CD4-positive, CD25-positive, alpha-beta regulatory T cell (primary cell): ENCODE data around the gene RAD51. TPM values are rescaled to one million over a fixed set of nuclear protein-coding genes. Genes with fewer than 3 reads are reported as not detected.
"Not testable (repeated sequence)": the region's sequence is repeated elsewhere in the genome, so short reads cannot be mapped to it uniquely, and the experiment has no call there.

Source experiments
- ATAC-seq, 2 donors: fragments of 150-1000 bp; cut with Tn5 transposase; one replicate each; pipeline ENCODE4 v1.10.0; 2021; ENCODE audit warnings: low read depth in 2 of 2, moderate number of reproducible peaks in 2 of 2, moderate library complexity in 1 of 2
- DNase-seq, 3 donors: peaks; one replicate each; pipeline versions ENCODE4 v3.0.0 to v3.0.0-alpha.2; 2012 to 2022; ENCODE audit warnings: mixed read lengths in 1 of 3
- H3K27ac ChIP-seq: one replicate; pipeline ENCODE4 v1.7.0; 2013; ENCODE audit warnings: mild to moderate bottlenecking, low read length; ENCODE audit not compliant: insufficient read depth, poor library complexity, severe bottlenecking
- H3K27me3 ChIP-seq: one replicate; pipeline ENCODE4 v1.7.0; 2013; ENCODE audit warnings: low read length; ENCODE audit not compliant: control insufficient read depth, insufficient read depth
- H3K36me3 ChIP-seq: one replicate; pipeline ENCODE4 v1.7.0; 2013; ENCODE audit warnings: mild to moderate bottlenecking, low read length, moderate library complexity; ENCODE audit not compliant: control insufficient read depth, insufficient read depth
- H3K4me1 ChIP-seq: 2 replicates; pipeline ENCODE4 v1.7.0; 2013; ENCODE audit warnings: mild to moderate bottlenecking, low read length; ENCODE audit not compliant: insufficient read depth, control insufficient read depth, poor library complexity, severe bottlenecking
- H3K4me3 ChIP-seq: one replicate; pipeline ENCODE4 v1.7.0; 2013; ENCODE audit warnings: low read depth, mild to moderate bottlenecking, low read length, moderate library complexity
- H3K9me3 ChIP-seq, 2 experiments: 1 replicate in 1 of 2; 2 replicates in 1 of 2; pipeline ENCODE4 v1.7.0; 2013; ENCODE audit warnings: low read length in 2 of 2, mild to moderate bottlenecking in 1 of 2, moderate library complexity in 1 of 2; ENCODE audit not compliant: control insufficient read depth in 2 of 2
- H3K27ac Mint-ChIP-seq, 3 donors: one replicate each; pipeline ENCODE4 v1.8.0; 2020 to 2022; ENCODE audit warnings: mild to moderate bottlenecking in 3 of 3, mixed read lengths in 3 of 3, moderate library complexity in 2 of 3
- H3K27me3 Mint-ChIP-seq: one replicate; pipeline ENCODE4 v1.8.0; 2022; ENCODE audit warnings: mild to moderate bottlenecking, mixed read lengths
- H3K36me3 Mint-ChIP-seq: one replicate; pipeline ENCODE4 v1.8.0; 2020; ENCODE audit warnings: mixed read lengths
- H3K4me1 Mint-ChIP-seq, 4 donors: one replicate each; pipeline ENCODE4 v1.8.0; 2020 to 2022; ENCODE audit warnings: mixed read lengths in 4 of 4, mild to moderate bottlenecking in 1 of 4
- H3K4me3 Mint-ChIP-seq, 4 donors: one replicate each; pipeline ENCODE4 v1.8.0; 2020 to 2022; ENCODE audit warnings: mild to moderate bottlenecking in 4 of 4, mixed read lengths in 4 of 4, moderate library complexity in 3 of 4
- H3K9me3 Mint-ChIP-seq, 7 donors: one replicate each; pipeline ENCODE4 v1.8.0; 2020 to 2022; ENCODE audit warnings: mixed read lengths in 7 of 7, mild to moderate bottlenecking in 3 of 7, moderate library complexity in 2 of 7
- polyA plus RNA-seq, 4 donors: library from polyadenylated mRNA; unstranded; fragments of 300-500 nt; fragmentation: Illumina TruSeq; gene quantifications; one replicate each; pipeline ENCODE4 v1.2.3, GENCODE V29; 2021
- total RNA-seq: library from RNA; stranded (reverse); gene quantifications from one replicate; pipeline ENCODE4 v1.2.3, GENCODE V29; 2022

RAD51 gene
- total and polyA plus RNA-seq, 5 donors from 2014 or later: 1.5 to 6.5 (median 4.9) TPM

- ATAC-seq, H3K27me3 Mint-ChIP-seq: not testable (repeated sequence)
- H3K27ac Mint-ChIP-seq: peak overlapping the region in 1 of 3 donors; percentile 12
Observed at GRCh38 chr15:40680959-40681358, 14.0 kb upstream of the RAD51 start.

DNA sequence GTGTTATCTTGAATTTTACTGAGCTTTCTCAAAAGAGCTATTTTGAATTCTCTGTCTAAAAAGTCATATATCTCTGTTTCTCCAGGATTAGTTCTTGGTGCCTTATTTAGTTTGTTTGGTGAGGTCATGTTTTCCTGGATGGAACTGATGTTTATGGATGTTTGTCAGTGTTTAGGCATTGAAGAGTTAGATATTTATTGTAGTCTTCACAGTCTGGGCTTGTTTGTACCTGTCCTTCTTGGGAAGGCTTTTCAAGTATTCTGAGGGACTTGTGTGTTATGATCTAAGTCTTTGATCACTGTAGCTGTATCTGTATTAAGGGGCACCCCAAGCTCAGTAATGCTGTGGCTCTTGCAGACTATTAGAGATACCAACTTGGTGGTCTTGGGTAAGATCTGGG is 10.6 kb upstream of the RAD51 start:
- peaks cover under 1% of the 10 kb centered on the region for H3K36me3 ChIP-seq
- H3K27me3 ChIP-seq: no peaks in the 10 kb centered on the region
- DNase-seq (no peak), ATAC-seq (no peak)
- Mint-ChIP-seq H3K4me3 (no peak overlapping the region), H3K27ac (peak overlapping the region in 1 of 3 donors; percentile 7), H3K36me3 (peaks cover 4% of the 10 kb centered on the region), H3K9me3 (no peaks in the 10 kb centered on the region), H3K4me1 (peaks cover 0 to 6% (median under 1%) of the 10 kb centered on the region in 4 donors), H3K27me3 (no peaks in the 10 kb centered on the region)
- H3K4me3 ChIP-seq: no peak overlapping the region
- H3K4me1 ChIP-seq: no peaks in the 10 kb centered on the region
- no peaks in the 10 kb centered on the region for H3K9me3 ChIP-seq
- no peak overlapping the region for H3K27ac ChIP-seq

More at GRCh38 chr15:40680959-40681358, 14.0 kb upstream of the RAD51 start:
- not testable (repeated sequence) for H3K4me3 ChIP-seq, H3K27me3 ChIP-seq, H3K4me1 ChIP-seq, H3K27ac ChIP-seq, H3K9me3 ChIP-seq, H3K36me3 ChIP-seq, H3K36me3 Mint-ChIP-seq, H3K4me3 Mint-ChIP-seq, H3K9me3 Mint-ChIP-seq, DNase-seq
- H3K4me1 Mint-ChIP-seq: peaks cover 2 to 13% (median 7%) of the 10 kb centered on the region in 4 donors

- Histone ChIP-seq H3K27me3 (no peaks in the 10 kb centered on the region), H3K4me1 (no peaks in the 10 kb centered on the region), H3K9me3 (no peaks in the 10 kb centered on the region), H3K36me3 (peaks cover 3% of the 10 kb centered on the region), H3K27ac (no peak overlapping the region), H3K4me3 (no peak overlapping the region)
- no peak for DNase-seq
- Mint-ChIP-seq H3K27me3 (no peaks in the 10 kb centered on the region), H3K36me3 (peaks cover 4% of the 10 kb centered on the region), H3K9me3 (no peaks in the 10 kb centered on the region), H3K4me3 (no peak overlapping the region), H3K27ac (peak overlapping the region in 2 of 3 donors; percentile 49 to 88), H3K4me1 (peaks cover 4 to 13% (median 6%) of the 10 kb centered on the region in 4 donors)
- no peak for ATAC-seq
Observed at GRCh38 chr15:40685376-40685775, 9.6 kb upstream of the RAD51 start.

GRCh38 chr15:40688932-40689799 is 5.8 kb upstream of the RAD51 start:
- Mint-ChIP-seq H3K9me3 (no peaks in the 10 kb centered on the region), H3K36me3 (peaks cover 8% of the 10 kb centered on the region), H3K4me1 (peaks cover 11 to 24% (median 17%) of the 10 kb centered on the region in 4 donors), H3K4me3 (peak overlapping the region in 2 of 4 donors; percentile 29 to 65), H3K27ac (peak overlapping the region in 1 of 3 donors; percentile 11), H3K27me3 (no peaks in the 10 kb centered on the region)
- Histone ChIP-seq H3K27ac (no peak overlapping the region), H3K4me1 (peaks cover 10% of the 10 kb centered on the region), H3K9me3 (no peaks in the 10 kb centered on the region), H3K27me3 (no peaks in the 10 kb centered on the region), H3K4me3 (no peak overlapping the region), H3K36me3 (peaks cover 12% of the 10 kb centered on the region)
- DNase-seq (no peak), ATAC-seq (no peak)

GRCh38 chr15:40691737-40692136 is 3.2 kb upstream of the RAD51 start:
- H3K27me3 Mint-ChIP-seq: no peaks in the 10 kb centered on the region
- H3K9me3 Mint-ChIP-seq: no peaks in the 10 kb centered on the region
- Histone ChIP-seq H3K9me3 (no peaks in the 10 kb centered on the region), H3K36me3 (peaks cover 12% of the 10 kb centered on the region), H3K27ac (no peak overlapping the region), H3K4me3 (no peak overlapping the region), H3K27me3 (no peaks in the 10 kb centered on the region), H3K4me1 (peaks cover 13% of the 10 kb centered on the region)
- peaks cover 17 to 37% (median 26%) of the 10 kb centered on the region in 4 donors for H3K4me1 Mint-ChIP-seq
- no peak for DNase-seq
- H3K36me3 Mint-ChIP-seq: peaks cover 8% of the 10 kb centered on the region
- peak overlapping the region in 2 of 4 donors; percentile 43 to 64 for H3K4me3 Mint-ChIP-seq
- H3K27ac Mint-ChIP-seq: peak overlapping the region in 1 of 3 donors; percentile 56
- ATAC-seq: no peak

DNA sequence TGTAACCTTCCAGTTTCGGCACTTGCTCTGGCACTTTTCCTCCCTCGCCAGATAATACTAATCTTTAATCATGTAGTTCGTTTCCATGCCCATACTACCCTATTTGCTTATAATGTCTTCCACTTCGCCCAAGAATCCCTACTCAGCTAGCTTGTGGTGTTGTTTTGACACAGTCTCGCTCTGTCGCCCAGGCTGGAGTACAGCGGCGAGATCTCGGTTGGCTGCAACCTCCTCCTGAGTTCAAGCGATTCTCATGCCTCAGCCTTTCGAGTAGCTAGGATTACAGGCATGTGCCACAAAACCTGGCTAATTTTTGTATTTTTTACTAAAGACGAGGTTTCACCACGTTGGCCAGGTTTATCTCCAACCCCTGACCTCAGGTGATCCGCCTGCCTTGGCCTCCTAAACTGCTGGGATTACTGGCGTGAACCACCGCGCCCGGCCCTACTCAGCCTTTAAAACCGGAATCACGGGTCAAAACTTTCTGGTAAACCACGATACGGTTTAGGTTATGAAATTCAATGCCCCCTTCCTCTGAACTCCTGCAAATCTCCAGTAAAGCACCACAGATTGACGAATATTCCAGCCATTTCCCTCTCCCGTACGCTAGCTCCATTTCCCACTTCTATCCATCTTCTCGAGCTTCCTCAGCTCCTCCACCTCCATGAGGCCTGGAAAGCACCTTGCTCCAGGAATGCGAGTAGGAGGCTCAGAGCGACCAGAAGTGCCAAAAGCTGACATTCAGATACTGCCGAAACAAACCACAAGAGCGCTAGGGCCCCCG is 878 bp upstream of the RAD51 start:
- H3K27me3 ChIP-seq: no peaks in the 10 kb centered on the region
- H3K36me3 ChIP-seq: peaks cover 12% of the 10 kb centered on the region
- no peaks in the 10 kb centered on the region for H3K9me3 ChIP-seq
- no peak for ATAC-seq
- H3K27ac Mint-ChIP-seq: peak overlapping the region; percentile 99 to 100 (median 100)
- peak overlapping the region; percentile 99 for H3K4me3 ChIP-seq
- H3K9me3 Mint-ChIP-seq: no peaks in the 10 kb centered on the region
- peaks cover 17 to 39% (median 26%) of the 10 kb centered on the region in 4 donors for H3K4me1 Mint-ChIP-seq
- H3K27ac ChIP-seq: peak overlapping the region; percentile 98
- H3K4me3 Mint-ChIP-seq: peak overlapping the region; percentile 96 to 99 (median 98)
- peaks cover 13% of the 10 kb centered on the region for H3K4me1 ChIP-seq
- DNase-seq: peak in 1 of 3 donors; percentile 7
- peaks cover 6% of the 10 kb centered on the region for H3K36me3 Mint-ChIP-seq
- no peaks in the 10 kb centered on the region for H3K27me3 Mint-ChIP-seq

DNA sequence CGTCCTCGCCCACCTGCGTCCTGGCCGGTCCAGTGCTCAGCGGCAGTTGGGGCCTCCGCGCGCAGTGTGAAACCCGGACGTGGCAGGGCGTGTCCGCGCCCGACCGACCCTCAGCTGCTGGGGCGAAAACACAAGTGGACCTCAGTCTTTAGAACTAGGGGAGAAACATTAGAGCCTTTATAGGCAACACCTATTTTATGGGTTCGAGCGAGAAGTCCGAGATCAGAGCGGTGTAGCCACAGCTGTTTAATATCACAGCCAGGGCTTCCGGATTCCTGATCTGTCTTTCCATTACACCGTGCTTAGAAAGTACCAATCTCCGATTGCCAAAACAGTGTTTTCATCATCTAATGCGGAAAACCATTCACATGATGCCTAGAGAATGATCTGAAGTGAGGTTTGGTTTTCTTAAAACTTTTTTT is 506 bp downstream of the RAD51 start:
- no peaks in the 10 kb centered on the region for H3K27me3 ChIP-seq
- H3K36me3 ChIP-seq: peaks cover 8% of the 10 kb centered on the region
- peaks cover 13% of the 10 kb centered on the region for H3K4me1 ChIP-seq
- H3K27ac Mint-ChIP-seq: peak overlapping the region; percentile 84 to 100 (median 92)
- peaks cover 6% of the 10 kb centered on the region for H3K36me3 Mint-ChIP-seq
- no peaks in the 10 kb centered on the region for H3K27me3 Mint-ChIP-seq
- ATAC-seq (no peak), DNase-seq (peak in 2 of 3 donors; percentile 3 to 38)
- H3K9me3 ChIP-seq: no peaks in the 10 kb centered on the region
- no peaks in the 10 kb centered on the region for H3K9me3 Mint-ChIP-seq
- H3K4me3 Mint-ChIP-seq: peak overlapping the region; percentile 96 to 99 (median 98)
- H3K4me1 Mint-ChIP-seq: peaks cover 12 to 33% (median 21%) of the 10 kb centered on the region in 4 donors
- H3K4me3 ChIP-seq: peak overlapping the region; percentile 99
- H3K27ac ChIP-seq: peak overlapping the region; percentile 98
